ENCODE measurements around the gene RAPGEF6.

Gene RAPGEF6

DNA sequence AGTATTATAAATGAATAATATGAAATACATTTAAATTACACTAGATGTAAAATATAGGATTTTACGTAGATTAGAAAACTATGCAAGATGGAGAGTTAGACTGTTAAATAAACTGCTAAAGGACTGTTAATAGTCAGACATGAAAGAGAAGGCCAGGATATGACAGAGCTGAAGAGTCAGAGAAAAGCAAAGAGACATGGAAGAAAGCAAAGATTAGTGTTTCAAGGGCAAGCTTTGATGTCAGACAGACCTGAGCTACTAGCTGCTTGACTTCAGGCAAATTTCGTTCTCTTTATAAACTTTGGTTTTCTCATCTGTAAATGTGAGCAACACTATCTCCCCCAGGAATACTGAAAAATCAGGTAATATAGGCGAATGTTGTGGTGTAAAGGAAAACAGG, 161.3 kb downstream of the RAPGEF6 start:
- Histone ChIP-seq H3K4me1 (no peaks in the 10 kb centered on the region), H3K4me3 (no peak overlapping the region), H3K9me3 (no peaks in the 10 kb centered on the region), H3K27me3 (ENCODE audit: low read depth) (no peaks in the 10 kb centered on the region), H3K36me3 (replicated peaks) (peaks cover 3% of the 10 kb centered on the region; the same call in 1 of the 2 replicates)
- DNase-seq (ENCODE audit: low spot score in 2 of 2), result no peak
- in situ Hi-C loops (cut with MboI; ENCODE audit: low sequenced_read_pairs), result no loop called here

DNA sequence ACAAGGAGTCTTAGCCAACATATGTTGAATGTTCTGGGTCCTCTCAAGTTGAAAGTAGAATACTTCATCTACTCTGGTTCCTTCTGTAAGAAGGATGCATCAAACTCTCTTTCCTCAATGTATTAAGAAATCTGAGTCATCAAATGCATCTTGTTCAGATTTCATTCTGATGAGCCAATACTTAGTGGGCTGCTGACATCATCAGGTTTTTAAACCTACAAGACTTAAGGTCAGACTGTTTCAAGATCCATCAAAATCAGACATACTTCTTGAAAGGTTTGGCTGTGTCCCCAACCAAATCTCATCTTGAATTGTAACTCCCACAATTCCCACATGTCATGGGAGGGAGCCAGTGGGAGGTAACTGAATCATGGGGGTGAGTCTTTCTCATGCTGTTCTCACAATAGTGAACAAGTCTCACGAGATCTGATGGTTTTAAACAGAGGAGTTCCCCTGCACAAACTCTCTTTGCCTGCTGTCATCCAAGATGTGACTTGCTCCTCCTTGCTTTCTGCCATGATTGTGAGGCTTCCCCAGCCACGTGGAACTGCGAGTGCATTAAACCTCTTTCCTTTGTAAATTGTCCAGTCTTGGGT, 168.8 kb downstream of the RAPGEF6 start:
- H3K4me1 ChIP-seq, result no peaks in the 10 kb centered on the region; the same call in none of the 2 replicates
- peaks cover 2% of the 10 kb centered on the region for H3K36me3 ChIP-seq (replicated peaks)
- no peak overlapping the region for H3K4me3 ChIP-seq
- no peaks in the 10 kb centered on the region for H3K9me3 ChIP-seq
- in situ Hi-C loops (cut with MboI; ENCODE audit: low sequenced_read_pairs), result no loop called here
- no peaks in the 10 kb centered on the region for H3K27me3 ChIP-seq (ENCODE audit: low read depth)
- no peak for DNase-seq (ENCODE audit: low spot score in 2 of 2)

DNA sequence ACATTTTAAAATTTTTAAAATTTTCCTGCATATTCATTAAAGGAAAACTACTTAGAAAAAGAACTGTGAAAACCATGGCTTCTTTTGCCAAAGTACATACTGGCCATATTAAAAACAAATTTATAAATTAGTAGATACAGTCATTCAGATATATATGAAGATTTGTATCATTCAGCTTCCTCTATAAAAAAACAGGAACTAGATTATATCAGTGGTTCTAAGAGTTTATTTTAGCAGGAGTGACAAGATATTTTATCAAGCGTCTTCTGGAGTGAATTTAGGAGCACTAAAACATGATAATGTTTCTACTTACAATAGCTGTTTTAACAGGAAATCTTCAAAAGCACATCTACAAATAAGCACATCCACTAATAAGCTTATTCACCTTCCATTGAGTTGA, 171.4 kb downstream of the RAPGEF6 start:
- Histone ChIP-seq H3K4me3 (no peak overlapping the region), H3K36me3 (replicated peaks) (no peaks in the 10 kb centered on the region; the same call in none of the 2 replicates), H3K27me3 (ENCODE audit: low read depth) (no peaks in the 10 kb centered on the region), H3K9me3 (no peaks in the 10 kb centered on the region), H3K4me1 (peaks cover 12% of the 10 kb centered on the region)
- DNase-seq (ENCODE audit: low spot score in 2 of 2), result no peak
- in situ Hi-C loops (cut with MboI; ENCODE audit: low sequenced_read_pairs), result no loop called here

DNA sequence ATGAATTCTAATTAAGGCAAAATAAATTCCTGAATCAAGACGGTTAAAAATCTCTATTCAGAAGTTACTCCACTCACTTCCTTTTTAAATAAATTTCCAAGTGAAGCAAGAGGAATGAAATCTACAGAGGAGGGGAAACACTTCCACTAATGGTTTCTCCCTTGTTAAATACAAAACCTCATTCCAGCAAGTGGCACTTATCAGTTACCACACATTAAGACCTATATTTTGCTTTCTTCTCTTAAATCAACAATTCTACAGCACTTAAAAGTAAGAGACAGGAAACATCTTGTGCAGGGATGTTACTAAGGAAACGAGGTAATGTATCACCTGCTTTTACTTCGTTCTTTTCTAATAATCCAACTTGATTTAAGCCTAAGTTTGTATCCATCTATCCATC, 172.6 kb downstream of the RAPGEF6 start:
- H3K9me3 ChIP-seq, result no peaks in the 10 kb centered on the region
- no peak overlapping the region for H3K4me3 ChIP-seq
- no peak for DNase-seq (ENCODE audit: low spot score in 2 of 2)
- no peaks in the 10 kb centered on the region for H3K27me3 ChIP-seq (ENCODE audit: low read depth)
- no peaks in the 10 kb centered on the region; the same call in none of the 2 replicates for H3K36me3 ChIP-seq (replicated peaks)
- peaks cover 12% of the 10 kb centered on the region for H3K4me1 ChIP-seq
- in situ Hi-C loops (cut with MboI; ENCODE audit: low sequenced_read_pairs), result no loop called here

DNA sequence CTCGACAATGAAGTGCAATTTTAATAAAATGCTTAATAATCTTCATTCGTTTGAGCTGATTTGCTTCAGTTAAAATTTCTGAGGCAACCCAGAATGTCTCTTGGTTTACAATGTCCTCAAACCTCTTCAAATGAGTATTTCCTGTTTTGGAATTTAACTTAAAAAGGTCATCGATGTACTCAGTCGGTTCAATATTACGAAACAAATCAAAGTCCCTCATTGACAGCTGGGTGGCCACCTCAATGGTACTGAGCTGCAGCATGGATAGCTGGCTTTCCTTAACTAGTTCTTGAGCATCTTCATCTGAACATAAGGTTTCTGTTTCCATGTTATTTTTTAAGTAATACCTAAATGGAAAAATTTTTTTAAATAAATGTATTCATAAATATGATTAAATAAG, 173.3 kb downstream of the RAPGEF6 start:
- H3K36me3 ChIP-seq (replicated peaks), result no peaks in the 10 kb centered on the region; the same call in none of the 2 replicates
- peaks cover 12% of the 10 kb centered on the region for H3K4me1 ChIP-seq
- in situ Hi-C loops (cut with MboI; ENCODE audit: low sequenced_read_pairs), result no loop called here
- H3K4me3 ChIP-seq, result no peak overlapping the region
- DNase-seq (ENCODE audit: low spot score in 2 of 2), result no peak
- H3K27me3 ChIP-seq (ENCODE audit: low read depth), result no peaks in the 10 kb centered on the region
- H3K9me3 ChIP-seq, result no peaks in the 10 kb centered on the region

DNA sequence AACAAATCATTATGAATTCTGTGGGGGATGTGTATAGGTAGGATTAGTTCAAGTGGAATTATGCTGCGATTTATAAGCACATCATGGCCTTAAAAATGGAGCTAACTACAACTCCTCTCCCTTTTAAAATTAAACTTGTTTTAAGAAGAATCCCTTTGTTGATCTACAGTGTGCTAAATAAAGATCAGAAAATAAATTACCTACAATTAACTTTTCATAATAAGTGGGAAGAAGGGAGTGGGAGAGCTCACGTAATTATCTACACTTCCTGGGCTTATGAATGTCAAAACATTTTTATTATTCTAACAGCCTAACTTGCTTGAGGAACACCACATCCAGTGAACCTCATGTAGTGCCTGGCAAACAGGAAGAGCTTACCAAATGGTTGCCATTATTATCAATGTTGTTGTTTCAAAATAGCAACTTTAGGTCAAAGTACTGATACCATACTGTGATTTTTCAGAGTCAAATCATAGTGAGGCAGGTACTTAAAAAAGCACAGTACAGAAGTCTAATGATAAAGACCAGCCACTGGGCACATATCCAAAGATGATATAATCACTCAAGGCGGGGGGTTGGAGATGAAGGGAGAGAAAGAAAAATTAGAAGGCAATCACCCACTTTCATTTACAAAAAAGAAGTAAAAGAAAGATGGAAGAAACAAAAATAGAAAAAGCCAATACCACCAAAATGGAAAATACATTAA, 174.0 kb downstream of the RAPGEF6 start:
- in situ Hi-C loops (cut with MboI; ENCODE audit: low sequenced_read_pairs), result no loop called here
- H3K4me1 ChIP-seq, result peaks cover 12% of the 10 kb centered on the region
- H3K9me3 ChIP-seq, result no peaks in the 10 kb centered on the region
- no peak overlapping the region for H3K4me3 ChIP-seq
- no peaks in the 10 kb centered on the region for H3K27me3 ChIP-seq (ENCODE audit: low read depth)
- DNase-seq (ENCODE audit: low spot score in 2 of 2), result no peak
- H3K36me3 ChIP-seq (replicated peaks), result no peaks in the 10 kb centered on the region; the same call in none of the 2 replicates

DNA sequence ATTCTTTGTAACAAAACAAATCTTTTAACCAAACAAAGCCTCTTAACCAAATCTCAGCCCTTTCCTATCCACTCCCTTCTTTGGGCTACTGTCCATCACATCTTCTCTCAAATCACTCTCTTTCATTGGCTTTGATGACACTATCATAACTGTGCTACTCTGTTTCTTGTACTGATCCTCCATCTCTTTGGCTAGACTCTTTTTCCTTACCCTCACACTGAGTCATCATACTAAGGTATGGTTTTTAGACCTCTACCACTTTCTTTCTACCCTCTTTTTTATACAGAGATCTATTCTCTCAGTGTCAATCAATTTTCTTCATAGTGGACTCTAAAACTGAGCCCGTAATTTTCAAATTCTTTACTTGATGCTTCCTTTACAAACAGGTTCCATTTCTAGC, 174.9 kb downstream of the RAPGEF6 start:
- no peak overlapping the region for H3K4me3 ChIP-seq
- in situ Hi-C loops (cut with MboI; ENCODE audit: low sequenced_read_pairs), result no loop called here
- no peaks in the 10 kb centered on the region for H3K9me3 ChIP-seq
- peaks cover 12% of the 10 kb centered on the region for H3K4me1 ChIP-seq
- H3K36me3 ChIP-seq (replicated peaks), result peaks cover 7% of the 10 kb centered on the region
- no peaks in the 10 kb centered on the region for H3K27me3 ChIP-seq (ENCODE audit: low read depth)
- DNase-seq (ENCODE audit: low spot score in 2 of 2), result no peak

DNA sequence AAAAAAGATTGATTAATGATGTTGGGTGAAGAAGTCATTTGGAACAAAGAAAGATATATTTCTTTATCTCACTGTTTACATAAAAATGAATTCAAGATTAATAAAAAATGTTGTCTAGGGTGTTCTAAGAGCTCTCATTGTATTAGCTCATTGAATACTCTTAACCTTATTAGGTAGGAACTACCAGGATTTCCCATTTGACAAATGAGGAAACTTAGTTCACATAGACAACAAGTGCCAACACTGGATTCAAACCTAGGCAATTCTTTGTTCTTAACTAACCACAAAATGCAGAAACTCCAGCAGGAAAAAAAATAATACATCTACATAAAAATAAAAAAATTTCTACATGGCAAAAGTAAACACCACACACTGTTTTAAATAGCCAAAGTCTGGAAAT, 175.8 kb downstream of the RAPGEF6 start:
- no peaks in the 10 kb centered on the region for H3K9me3 ChIP-seq
- no peaks in the 10 kb centered on the region for H3K27me3 ChIP-seq (ENCODE audit: low read depth)
- DNase-seq (ENCODE audit: low spot score in 2 of 2), result no peak
- peaks cover 7% of the 10 kb centered on the region for H3K36me3 ChIP-seq (replicated peaks)
- H3K4me1 ChIP-seq, result peaks cover 12% of the 10 kb centered on the region
- in situ Hi-C loops (cut with MboI; ENCODE audit: low sequenced_read_pairs), result no loop called here
- H3K4me3 ChIP-seq, result no peak overlapping the region

DNA sequence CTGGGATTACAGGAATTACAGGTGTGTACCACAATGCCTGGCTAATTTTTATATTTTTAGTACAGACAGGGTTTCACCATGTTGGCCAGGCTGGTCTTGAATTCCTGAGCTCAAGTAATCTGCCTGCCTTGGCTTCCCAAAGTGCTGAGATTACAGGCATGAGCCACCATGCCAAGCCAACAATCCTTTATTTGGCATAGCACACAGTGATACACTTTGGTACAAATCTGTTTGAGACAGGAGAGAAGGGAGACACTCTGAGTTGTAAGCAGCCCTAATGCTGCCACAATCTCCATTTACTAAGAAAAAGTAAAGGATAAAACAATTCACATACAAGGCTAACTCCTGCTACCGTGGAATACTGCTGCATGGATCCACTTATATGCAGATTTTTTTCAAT, 177.8 kb downstream of the RAPGEF6 start:
- Histone ChIP-seq H3K36me3 (replicated peaks) (peaks cover 7% of the 10 kb centered on the region), H3K27me3 (ENCODE audit: low read depth) (no peaks in the 10 kb centered on the region), H3K4me1 (peaks cover 19% of the 10 kb centered on the region), H3K4me3 (no peak overlapping the region), H3K9me3 (no peaks in the 10 kb centered on the region)
- in situ Hi-C loops (cut with MboI; ENCODE audit: low sequenced_read_pairs), result no loop called here
- DNase-seq (ENCODE audit: low spot score in 2 of 2), result no peak

DNA sequence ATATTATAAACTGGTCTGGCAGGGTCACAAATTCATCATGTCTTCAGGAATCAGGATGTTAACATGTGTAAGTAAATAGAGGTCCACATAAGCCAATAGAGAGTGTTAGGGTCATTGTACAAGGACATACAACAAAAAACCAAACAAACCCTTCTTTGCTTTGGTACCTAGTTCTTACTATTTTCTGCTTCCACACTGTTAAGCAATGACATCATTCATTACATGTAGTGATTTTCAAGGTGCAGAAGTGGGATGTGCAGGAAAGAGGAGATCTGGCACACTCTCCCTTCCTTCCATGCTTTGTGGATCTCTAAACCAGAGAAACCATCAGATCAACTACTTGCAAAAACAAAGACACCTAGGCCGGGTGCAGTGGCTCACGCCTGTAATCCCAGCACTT, 184.1 kb downstream of the RAPGEF6 start:
- peaks cover 7% of the 10 kb centered on the region for H3K4me1 ChIP-seq
- no peak overlapping the region for H3K4me3 ChIP-seq
- peaks cover 26% of the 10 kb centered on the region for H3K36me3 ChIP-seq (replicated peaks)
- DNase-seq (ENCODE audit: low spot score in 2 of 2), result no peak
- H3K27me3 ChIP-seq (ENCODE audit: low read depth), result no peaks in the 10 kb centered on the region
- H3K9me3 ChIP-seq, result no peaks in the 10 kb centered on the region
- in situ Hi-C loops (cut with MboI; ENCODE audit: low sequenced_read_pairs), result no loop called here

DNA sequence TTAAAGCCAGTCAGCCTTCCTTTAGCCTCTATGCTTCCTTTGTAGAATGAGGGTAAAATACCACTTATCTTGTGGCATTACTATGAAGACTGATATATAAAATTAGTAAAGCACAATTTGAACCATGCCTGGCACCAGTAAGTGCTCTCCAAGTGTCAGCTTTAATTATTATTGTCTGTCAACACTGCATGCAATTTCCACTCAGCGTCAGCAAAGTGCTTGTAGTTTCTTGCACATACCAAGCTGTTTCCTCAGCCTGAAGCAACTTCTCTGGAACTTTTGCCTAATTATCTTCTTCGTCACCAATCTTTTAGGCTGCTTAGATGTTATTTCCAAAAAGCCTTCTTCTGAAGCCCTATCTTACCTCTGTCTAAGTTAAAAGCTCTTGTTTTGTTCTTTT, 193.8 kb downstream of the RAPGEF6 start:
- no peak for DNase-seq (ENCODE audit: low spot score in 2 of 2)
- in situ Hi-C loops (cut with MboI; ENCODE audit: low sequenced_read_pairs), result no loop called here

DNA sequence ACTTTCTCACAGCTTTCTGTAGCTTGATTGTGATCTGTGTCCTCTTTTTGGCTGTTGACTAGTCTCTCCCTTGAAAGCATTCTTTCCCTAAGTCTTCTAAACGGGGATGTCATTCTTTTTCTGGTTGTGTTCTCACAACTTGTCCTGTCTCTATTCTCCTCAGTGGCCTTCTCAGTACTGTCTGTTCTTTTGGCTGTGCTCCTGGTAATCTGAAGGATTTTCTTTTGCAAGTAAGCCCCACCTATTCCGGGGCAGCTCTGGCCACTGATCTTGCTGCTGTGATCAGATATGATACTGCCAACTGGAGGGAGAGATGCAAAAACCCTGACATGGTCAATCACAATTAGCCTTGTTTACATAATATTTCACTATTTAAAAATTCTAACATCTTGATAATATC, 198.9 kb downstream of the RAPGEF6 start:
- H3K36me3 ChIP-seq (replicated peaks), result peaks cover 47% of the 10 kb centered on the region
- no peak overlapping the region for H3K4me3 ChIP-seq
- H3K27me3 ChIP-seq (ENCODE audit: low read depth), result no peaks in the 10 kb centered on the region
- H3K4me1 ChIP-seq, result no peaks in the 10 kb centered on the region
- H3K9me3 ChIP-seq, result no peaks in the 10 kb centered on the region
- in situ Hi-C loops (cut with MboI; ENCODE audit: low sequenced_read_pairs), result no loop called here
- no peak for DNase-seq (ENCODE audit: low spot score in 2 of 2)

More for the DNA sequence above, 193.8 kb downstream of the RAPGEF6 start:
- Histone ChIP-seq H3K4me3 (no peak overlapping the region), H3K4me1 (no peaks in the 10 kb centered on the region), H3K9me3 (no peaks in the 10 kb centered on the region), H3K36me3 (replicated peaks) (peaks cover 52% of the 10 kb centered on the region), H3K27me3 (ENCODE audit: low read depth) (no peaks in the 10 kb centered on the region)

DNA sequence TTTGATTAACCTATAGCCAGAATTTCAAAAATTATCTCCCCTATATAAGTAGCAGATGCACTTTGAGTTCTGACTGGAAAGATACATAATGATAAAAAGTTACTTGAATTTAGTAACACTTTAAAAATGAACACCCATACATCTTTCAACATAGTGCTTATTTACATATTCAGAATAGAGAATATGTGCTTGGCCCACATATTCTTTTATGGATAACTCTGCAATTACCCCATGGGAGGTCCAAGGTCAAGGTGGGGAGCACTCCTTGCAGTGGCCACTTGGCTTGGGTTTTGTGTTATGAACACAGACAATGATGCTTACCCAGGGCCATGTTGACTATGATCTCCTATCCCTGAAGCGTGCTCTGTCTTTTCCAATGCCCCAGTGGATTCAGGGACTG, 201.9 kb downstream of the RAPGEF6 start:
- no peak for DNase-seq (ENCODE audit: low spot score in 2 of 2)
- Histone ChIP-seq H3K4me1 (no peaks in the 10 kb centered on the region), H3K9me3 (no peaks in the 10 kb centered on the region), H3K36me3 (replicated peaks) (peaks cover 32% of the 10 kb centered on the region), H3K4me3 (no peak overlapping the region), H3K27me3 (ENCODE audit: low read depth) (no peaks in the 10 kb centered on the region)
- in situ Hi-C loops (cut with MboI; ENCODE audit: low sequenced_read_pairs), result no loop called here

DNA sequence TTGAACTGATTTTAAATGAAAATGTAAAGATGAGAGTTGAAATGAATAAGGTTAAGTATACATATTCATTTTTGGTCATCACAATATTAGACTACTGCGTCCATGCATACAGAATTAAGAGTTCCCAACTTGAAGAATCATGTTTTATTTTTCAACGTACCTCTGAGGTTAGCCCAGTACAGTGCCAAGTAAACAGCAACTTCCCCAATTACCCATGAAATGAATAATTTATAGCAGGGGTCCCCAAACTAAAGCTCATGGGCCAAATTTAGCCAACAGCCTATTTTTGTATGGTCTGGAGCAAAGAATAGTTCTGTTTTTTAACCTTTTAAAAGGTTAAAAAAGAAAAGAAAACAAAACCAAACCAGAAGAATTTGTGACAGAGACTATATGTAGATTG, 203.2 kb downstream of the RAPGEF6 start:
- Histone ChIP-seq H3K9me3 (no peaks in the 10 kb centered on the region), H3K4me3 (no peak overlapping the region), H3K36me3 (replicated peaks) (peaks cover 31% of the 10 kb centered on the region), H3K27me3 (ENCODE audit: low read depth) (no peaks in the 10 kb centered on the region), H3K4me1 (no peaks in the 10 kb centered on the region)
- in situ Hi-C loops (cut with MboI; ENCODE audit: low sequenced_read_pairs), result no loop called here
- DNase-seq (ENCODE audit: low spot score in 2 of 2), result no peak

Measured in HAP-1 (cell line).